ENCODE data around the gene IQSEC3.

The IQSEC3 gene

DNA sequence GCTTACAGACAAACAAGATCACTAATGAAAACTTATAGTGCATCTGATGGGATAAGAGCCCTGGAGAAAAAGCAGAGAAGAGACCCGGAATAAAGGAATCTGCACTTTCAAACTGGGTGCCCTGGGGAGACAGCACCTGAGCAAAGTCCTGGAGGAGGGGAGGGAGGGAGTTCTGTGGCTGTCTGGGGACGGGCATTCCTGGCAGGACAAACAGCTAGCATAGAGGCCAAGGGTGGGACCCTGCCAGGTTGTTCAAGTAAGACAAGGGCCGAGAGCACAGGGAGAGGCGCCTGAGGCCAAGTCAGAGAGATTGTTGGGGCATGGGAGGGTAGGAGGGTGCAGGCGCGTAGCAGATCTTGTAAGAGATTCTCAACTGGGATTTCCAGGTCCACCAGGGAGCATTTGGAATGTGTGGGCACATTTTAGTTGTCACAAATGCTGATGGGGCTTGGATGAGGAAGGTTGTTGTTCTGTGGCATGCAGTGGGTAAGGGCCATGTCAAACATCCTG is 14.2 kb downstream of the IQSEC3 start:
- no peak for DNase-seq

DNA sequence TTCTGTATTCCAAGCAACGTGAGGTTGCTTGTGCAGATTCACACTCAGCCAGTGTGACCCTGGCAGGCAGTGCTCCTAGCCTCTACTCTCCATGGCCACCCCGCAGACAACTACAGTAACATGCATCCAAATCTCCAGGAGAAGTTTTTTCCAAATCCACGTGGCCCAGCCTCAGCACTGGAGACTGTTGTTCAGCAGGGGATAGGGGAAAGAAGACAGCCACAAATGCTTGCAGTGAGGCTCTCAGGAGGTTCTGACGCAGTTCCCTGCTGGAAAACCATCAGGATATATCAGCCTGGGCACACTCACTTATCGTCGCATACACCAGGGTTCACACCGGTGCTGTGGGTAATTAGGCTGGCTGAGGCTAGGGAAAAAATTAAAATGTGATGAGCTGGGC is 16.2 kb downstream of the IQSEC3 start:
- no peak for DNase-seq

GRCh38 chr12:84056-84455 is 17.5 kb downstream of the IQSEC3 start:
- DNase-seq, result no peak

GRCh38 chr12:85191-85666 is 18.7 kb downstream of the IQSEC3 start:
- DNase-seq, result no peak

GRCh38 chr12:87315-87714 is 20.7 kb downstream of the IQSEC3 start:
- no peak for DNase-seq

DNA sequence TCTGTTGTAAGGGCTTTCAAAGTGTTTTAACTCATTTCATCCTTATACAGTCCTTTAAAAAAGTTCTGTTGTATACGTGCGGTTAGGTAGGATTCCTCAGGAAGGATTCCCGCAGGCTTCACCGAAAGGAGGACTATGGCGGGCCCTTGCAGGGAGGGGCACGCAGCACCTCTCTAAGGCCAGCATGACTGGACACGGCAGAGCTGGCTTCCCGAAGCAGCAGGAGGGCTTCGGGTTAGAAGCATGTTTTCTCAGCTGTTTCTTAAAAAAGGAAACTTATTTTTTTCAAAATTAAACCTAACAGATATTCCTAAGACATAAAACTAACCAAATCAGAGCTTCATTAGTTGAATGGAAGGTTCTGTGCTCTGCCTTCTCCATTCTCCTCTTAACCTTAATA is 21.3 kb downstream of the IQSEC3 start:
- no peak for DNase-seq

- no peak for DNase-seq
These were observed 23.1 kb downstream of the IQSEC3 start for GRCh38 chr12:89653-90052.

- DNase-seq, result no peak
These were observed 24.6 kb downstream of the IQSEC3 start for GRCh38 chr12:91213-91612.

- no peak for DNase-seq
These were observed 26.9 kb downstream of the IQSEC3 start for GRCh38 chr12:93266-94005.

DNA sequence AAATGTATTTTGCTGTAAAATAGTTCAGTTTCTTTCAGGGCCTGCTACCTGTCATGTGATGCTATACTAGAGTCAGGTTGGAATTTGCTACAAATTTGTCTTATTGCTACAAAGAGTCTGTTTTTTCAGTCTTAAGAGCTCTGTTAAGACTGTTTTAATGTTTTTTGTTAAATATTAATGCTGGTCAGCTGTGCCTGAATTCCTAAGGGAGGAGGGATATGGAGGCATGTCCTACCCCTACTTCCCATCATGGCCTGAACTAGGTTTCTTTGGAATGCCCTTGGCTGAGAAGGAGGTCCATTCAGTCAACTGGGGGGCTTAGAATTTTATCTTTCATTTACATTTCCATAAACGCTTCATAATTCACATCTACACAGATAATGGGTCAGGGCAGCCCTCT is 30.0 kb downstream of the IQSEC3 start:
- no peak for DNase-seq

- no peak for DNase-seq
These were observed 32.4 kb downstream of the IQSEC3 start for GRCh38 chr12:98924-99352.

DNA sequence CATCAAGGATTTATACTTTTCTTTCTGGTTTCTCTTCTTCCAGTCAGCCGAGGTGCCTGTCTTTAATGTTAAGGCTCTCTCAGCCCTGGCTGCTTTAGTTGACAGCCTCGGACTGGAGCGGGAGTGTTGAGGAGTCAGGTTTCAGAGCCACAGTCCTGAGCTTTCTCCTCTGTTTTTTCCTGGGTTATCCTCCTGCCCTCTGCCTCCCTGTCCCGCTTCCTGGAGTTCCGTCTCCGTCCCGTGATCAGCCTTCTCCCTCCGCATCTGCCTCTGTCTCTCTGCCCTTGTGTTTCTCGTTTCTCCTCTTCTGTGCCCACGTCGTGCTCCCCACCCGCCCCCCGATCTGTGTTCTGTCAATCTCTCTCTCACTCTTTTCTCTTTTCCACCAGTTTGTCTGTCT is 33.0 kb downstream of the IQSEC3 start:
- no peak for DNase-seq

DNA sequence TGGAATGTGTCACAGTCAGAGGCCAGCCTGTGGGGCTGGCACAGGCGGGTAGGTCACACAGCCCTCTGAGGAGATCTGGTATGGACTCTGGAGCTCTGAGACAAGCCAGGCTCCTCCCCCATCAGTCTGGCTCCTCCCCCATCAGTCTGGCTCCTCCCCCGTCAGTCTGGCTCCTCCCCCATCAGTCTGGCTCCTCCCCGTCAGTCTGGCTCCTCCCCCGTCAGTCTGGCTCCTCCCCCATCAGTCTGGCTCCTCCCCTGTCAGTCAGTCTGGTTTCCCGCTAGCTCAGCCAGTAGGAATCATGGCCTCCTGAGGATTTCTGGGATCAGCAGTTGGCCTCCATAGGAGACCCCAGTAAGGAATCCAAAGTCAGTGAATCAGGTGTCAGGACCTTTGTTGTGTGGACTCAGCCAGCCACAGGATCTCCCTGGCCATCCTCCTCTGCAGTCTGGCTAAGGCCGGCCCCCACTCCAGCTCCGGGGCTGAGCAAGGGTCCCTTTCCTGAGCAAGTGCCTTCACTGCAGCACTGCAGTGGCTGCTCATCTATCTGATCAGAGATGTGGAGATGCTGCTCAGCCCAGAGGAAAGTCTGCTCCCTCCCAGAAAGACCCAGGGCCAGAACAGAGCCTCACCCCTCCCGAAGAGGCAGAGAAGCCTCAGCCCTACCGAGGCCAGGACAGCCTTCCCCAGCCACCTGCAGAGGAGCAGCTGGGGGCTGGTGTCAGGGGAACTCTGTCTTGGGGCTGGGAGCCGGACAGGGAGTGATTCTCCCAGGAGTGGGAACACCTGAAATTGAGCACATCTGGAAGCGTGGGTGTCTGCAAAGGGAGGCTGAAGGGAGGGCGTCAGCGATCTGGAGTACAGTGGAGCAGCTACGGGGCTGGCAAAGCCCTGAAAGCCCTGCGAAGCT is 35.7 kb downstream of the IQSEC3 start:
- DNase-seq, result no peak

GRCh38 chr12:102879-103168 is 36.3 kb downstream of the IQSEC3 start:
- DNase-seq, result no peak

GRCh38 chr12:103169-103981 is 36.8 kb downstream of the IQSEC3 start:
- no peak for DNase-seq

- DNase-seq, result no peak
These were observed 38.0 kb downstream of the IQSEC3 start for GRCh38 chr12:104551-105081.

DNA sequence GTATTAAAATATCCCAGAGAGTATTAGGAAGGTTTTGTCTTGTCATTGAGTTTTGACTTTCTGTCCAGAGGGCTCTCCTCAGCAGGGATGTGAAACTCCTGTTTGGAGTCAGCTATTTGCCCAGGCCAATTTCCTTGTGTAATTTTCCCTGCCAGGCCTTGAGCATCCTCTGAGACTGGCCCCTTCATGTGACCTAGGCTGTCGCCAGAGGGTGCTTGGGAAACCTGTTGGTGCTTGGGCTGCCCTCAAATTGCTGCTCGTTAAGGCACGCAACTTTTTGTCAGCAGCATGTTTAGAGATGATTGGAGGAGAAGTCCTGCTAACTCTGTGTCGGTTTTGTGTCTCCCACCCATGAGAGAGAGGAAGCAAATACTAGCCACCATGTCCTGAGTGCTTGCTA is 39.1 kb downstream of the IQSEC3 start:
- no peak for DNase-seq

DNA sequence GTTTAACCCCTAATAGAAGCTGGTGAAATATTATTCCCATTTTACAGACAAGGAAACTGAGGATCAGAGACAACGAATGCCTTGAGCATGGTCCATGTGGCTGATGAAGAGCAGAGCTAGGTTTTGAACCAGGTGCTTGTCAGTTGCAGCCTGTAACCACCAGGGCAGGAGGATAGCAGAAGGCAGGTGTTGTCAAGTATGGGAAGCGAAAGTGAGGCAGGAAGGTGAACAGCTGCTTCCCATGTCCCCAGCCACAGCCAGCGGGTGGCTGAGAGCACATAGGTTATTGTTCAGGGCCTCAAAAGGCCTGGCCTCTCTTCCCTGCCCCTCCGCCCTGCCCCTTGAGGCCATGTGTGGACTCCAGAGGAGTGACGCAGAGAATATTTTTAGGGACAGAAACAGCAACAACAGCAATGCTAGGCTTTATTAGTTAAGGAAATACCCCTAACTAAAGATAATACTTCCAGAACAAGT is 39.6 kb downstream of the IQSEC3 start:
- no peak for DNase-seq

DNA sequence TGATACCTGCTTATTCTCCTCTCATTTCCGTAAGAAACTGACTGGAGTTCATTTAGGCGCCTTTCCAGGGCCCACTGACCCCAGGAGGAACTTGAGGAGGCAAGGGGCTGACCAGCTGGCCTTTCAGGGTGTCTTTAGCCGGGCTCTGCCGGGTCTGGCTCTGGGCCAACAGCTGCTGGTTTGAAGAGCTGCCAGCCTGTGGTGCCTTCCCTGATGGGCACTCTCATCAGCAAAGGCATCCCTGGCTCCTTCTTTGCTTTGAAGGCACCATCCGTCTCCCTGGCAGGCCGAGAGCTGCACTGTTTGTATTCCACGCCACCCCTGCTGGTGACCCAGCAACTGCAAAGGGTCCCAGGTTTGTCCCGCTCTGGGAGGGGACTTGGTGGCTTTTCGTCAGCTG is 42.0 kb downstream of the IQSEC3 start:
- no peak for DNase-seq

DNA sequence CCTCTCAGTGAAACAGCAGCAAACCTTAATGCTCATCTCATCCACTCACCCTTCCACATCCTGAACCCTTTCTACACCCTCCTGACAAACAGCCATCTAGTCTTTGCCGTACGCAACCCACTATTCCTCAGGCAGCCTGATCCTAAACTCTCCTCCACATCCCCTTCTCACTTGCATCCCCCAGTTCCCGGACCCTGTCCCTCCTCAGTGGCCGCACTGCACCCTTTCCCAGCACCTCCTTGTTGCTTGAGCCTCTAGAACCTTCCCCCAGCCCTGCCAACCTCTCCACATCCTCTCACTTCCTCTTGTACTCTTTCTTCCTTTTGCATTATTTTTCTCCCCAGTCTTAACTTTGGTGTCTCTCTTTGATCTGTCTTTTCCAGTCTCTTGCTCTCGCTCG is 42.9 kb downstream of the IQSEC3 start:
- DNase-seq, result no peak

DNA sequence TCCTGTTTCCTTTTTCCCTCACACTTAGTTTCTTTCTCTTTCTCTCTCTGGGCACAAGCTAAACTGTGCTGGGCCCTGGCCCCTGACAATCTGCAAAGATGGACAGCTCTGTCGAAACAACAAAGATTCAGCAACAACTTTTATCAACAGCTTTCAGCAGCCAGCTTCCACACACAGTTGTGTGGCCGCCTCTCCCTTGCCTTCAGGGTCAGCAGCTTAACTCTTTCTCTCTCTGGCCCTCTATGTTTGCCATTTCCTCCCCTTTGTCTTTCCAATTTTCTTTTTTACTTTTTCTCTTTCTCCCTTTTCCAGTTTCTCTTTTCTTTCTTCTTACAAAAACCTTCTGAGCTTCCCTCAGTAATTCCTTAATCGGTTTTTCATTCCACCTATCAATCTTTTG is 43.3 kb downstream of the IQSEC3 start:
- no peak for DNase-seq

GRCh38 chr12:111699-112493 is 45.3 kb downstream of the IQSEC3 start:
- DNase-seq, result no peak
